K562 (cell line): ENCODE measurements around the gene CPNE2. TPM values are rescaled to one million over a fixed set of nuclear protein-coding genes. Genes with fewer than 3 reads are reported as not detected.

Source experiments
- CBX1 ChIP-seq: sonication (generic); IDR thresholded peaks from 2 replicates; pipeline ENCODE4 v1.6.1; 2016; ENCODE audit warnings: antibody characterized with exemption, low read depth, mild to moderate bottlenecking
- NELFE ChIP-seq: IDR thresholded peaks from 2 replicates; pipeline ENCODE4 v1.6.1; 2011; ENCODE audit warnings: mild to moderate bottlenecking; ENCODE audit not compliant: insufficient read depth, insufficient read length
- NEUROD1 ChIP-seq: fragments of 150-350 bp; IDR thresholded peaks from 2 replicates; pipeline ENCODE4 v1.6.1; 2014; ENCODE audit warnings: borderline replicate concordance, low read length, low read depth; ENCODE audit not compliant: partially characterized antibody
- NR2C2 ChIP-seq, 2 experiments: fragments of 200-800 bp in 1 of 2; sonication (Bioruptor generic) in 1 of 2; sonication (generic) in 1 of 2; formaldehyde crosslinking in 1 of 2; IDR thresholded peaks; 2 replicates each; pipeline versions ENCODE4 v1.6.1 to v1.8.0; 2016 to 2022; ENCODE audit warnings: mild to moderate bottlenecking in 1 of 2, missing compliant biosample characterization in 1 of 2, missing genetic modification characterization in 1 of 2, missing genetic modification reagents in 1 of 2
- RCOR1 ChIP-seq, 2 experiments: IDR thresholded peaks; 2 replicates each; pipeline ENCODE4 v1.6.1; 2012; ENCODE audit warnings: low read depth in 2 of 2, low read length in 2 of 2, borderline replicate concordance in 1 of 2, improper control_type of control experiment in 1 of 2
- SAFB ChIP-seq: fragments of 200-400 bp; formaldehyde crosslinking; IDR thresholded peaks from 2 replicates; pipeline ENCODE4 v1.6.1; 2017; ENCODE audit warnings: low read depth, low read length, borderline replicate concordance
- U2AF1 ChIP-seq: fragments of 200-400 bp; formaldehyde crosslinking; optimal IDR thresholded peaks from 2 replicates; pipeline ENCODE3; 2017; ENCODE audit warnings: mild to moderate bottlenecking, low read depth, low read length, moderate library complexity
- ZFX ChIP-seq: sonication (generic); formaldehyde crosslinking; IDR thresholded peaks from 2 replicates; pipeline ENCODE4 v1.8.0; 2022; ENCODE audit warnings: mild to moderate bottlenecking, missing genetic modification reagents, moderate library complexity
- ZNF197 ChIP-seq: fragments of 200-800 bp; sonication (Bioruptor generic); IDR thresholded peaks from 2 replicates; pipeline ENCODE4 v1.6.1; 2016; ENCODE audit warnings: low read depth, missing genetic modification characterization, missing compliant biosample characterization
- ZNF253 ChIP-seq: fragments of 250-450 bp; sonication (Bioruptor Pico); conservative IDR thresholded peaks from 2 replicates; pipeline ENCODE4 v1.6.1; 2021; ENCODE audit warnings: mild to moderate bottlenecking
- polyA plus RNA-seq, 8 experiments: library from polyadenylated mRNA; depleted of rRNA in 4 of 8; stranded (reverse) in 5 of 8; unstranded in 3 of 8; fragments of >200 nt; fragmentation: Nextera tagmentation in 2 of 8; fragmentation: Illumina TruSeq in 1 of 8; extraction: Ambion mirVana in 2 of 8; extraction: Trizol in 1 of 8; gene quantifications; 2 replicates each; pipeline versions ENCODE4 v1.2.1 to v1.2.3, GENCODE V29; 2011 to 2014; ENCODE audit warnings: inconsistent platforms in 1 of 8, missing spikeins in 1 of 8
- total RNA-seq, 7 experiments: library from RNA; depleted of rRNA in 6 of 7; stranded (reverse); fragments of >200 nt in 6 of 7; fragmentation: Illumina TruSeq in 2 of 7; extraction: Trizol in 2 of 7; gene quantifications; 2 replicates each; pipeline versions ENCODE4 v1.2.1 to v1.2.3, GENCODE V29; 2011 to 2021; ENCODE audit warnings: low replicate concordance in 1 of 7
- TF ChIP-seq, protein P1 (sequence below): fragments of 200-800 bp; sonication (Bioruptor generic); IDR thresholded peaks from 2 replicates; pipeline ENCODE4 v1.6.1; 2017; ENCODE audit warnings: missing genetic modification characterization, missing compliant biosample characterization
- TF ChIP-seq, protein P2 (sequence below), 2 experiments: fragments of 200-800 bp in 1 of 2; sonication (Bioruptor generic) in 1 of 2; sonication (generic) in 1 of 2; formaldehyde crosslinking in 1 of 2; IDR thresholded peaks in 1 of 2; conservative IDR thresholded peaks in 1 of 2; 2 replicates each; pipeline versions ENCODE4 v1.5.0 to v1.6.1; 2016 to 2020; ENCODE audit warnings: missing compliant biosample characterization in 1 of 2, missing genetic modification characterization in 1 of 2, missing genetic modification reagents in 1 of 2
- TF ChIP-seq, protein P3 (sequence below): conservative IDR thresholded peaks from 2 replicates; pipeline ENCODE4 v1.6.1; 2011; ENCODE audit warnings: low read depth, mild to moderate bottlenecking, low read length; ENCODE audit not compliant: control insufficient read depth
- TF ChIP-seq, protein P4 (sequence below): fragments of 200-800 bp; sonication (Bioruptor generic); IDR thresholded peaks from 2 replicates; pipeline ENCODE4 v1.6.1; 2016; ENCODE audit warnings: missing genetic modification characterization, missing compliant biosample characterization

The CPNE2 gene
- total and polyA plus RNA-seq, 9 of the 15 experiments (the other 6 are each of a cell fraction or from before 2014, with no cell fraction given): 3.0 to 13.9 (median 8.6) TPM

DNA sequence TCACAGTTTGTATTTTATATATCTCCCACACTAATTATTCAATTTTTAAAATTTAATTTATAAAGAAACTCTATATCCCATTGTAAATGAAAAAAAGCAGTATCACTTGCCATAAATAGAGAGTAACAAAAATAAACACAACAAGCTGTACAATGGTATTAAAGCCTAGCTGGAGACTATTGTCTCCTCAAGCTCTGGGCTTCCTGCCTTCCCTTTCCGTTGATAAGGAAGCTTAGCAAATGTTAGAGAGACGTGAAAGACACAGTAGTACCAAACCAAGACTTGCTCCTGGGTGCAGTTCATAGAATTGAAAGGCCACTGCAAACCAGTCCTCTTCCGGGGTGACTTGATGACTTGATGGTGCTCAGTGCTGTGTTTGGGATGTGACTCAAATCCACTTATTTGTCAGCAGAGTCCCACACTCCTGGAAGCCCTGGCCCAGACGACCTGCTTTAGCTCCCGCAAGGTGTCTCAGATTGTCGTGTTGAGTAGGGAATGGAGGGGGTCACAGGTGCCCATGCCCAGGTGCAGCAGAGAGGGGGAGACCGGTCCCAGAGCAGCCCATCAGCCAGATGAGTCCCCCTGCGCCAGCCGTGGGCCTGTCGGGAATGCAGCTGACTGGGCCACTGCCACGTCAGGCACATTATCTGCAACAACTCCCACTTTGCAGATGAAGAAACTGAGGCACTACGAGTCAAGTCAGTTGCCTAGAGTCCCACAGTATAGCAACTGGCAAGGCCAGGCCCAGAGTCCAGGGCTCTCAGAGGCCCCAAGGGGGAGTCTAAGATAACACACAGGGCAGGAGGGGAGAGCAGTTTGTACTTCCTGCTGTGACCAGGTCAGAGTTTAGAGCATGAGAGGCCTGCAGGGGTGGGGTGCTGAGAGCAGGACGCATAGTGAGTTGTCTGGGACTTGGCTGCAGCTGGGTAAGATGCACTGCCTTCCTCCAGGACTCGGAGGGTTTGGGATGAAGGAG, 53.0 kb downstream of the CPNE2 start (continued):
- TF ChIP-seq NEUROD1 (no peak), NELFE (no peak), U2AF1 (no peak), ZNF253 (CRISPR knock-in tag) (no peak), SAFB (no peak), ZFX (peak; percentile 38; the same call in 1 of the 2 replicates), CBX1 (peak; percentile 42; the same call in 1 of the 2 replicates), RCOR1 (IDR thresholded peaks at IDR 0.05; ENCODE audit: borderline replicate concordance in 1 of 2, low read depth in 2 of 2, low read length in 2 of 2) (no peak), ZNF197 (no peak), NR2C2 (CRISPR knock-in tag; IDR thresholded peaks at IDR 0.05) (no peak), NR2C2 (tag; IDR thresholded peaks at IDR 0.05) (peak; percentile 80; the same call in 1 of the 2 replicates)
- TF ChIP-seq, protein P1, sequence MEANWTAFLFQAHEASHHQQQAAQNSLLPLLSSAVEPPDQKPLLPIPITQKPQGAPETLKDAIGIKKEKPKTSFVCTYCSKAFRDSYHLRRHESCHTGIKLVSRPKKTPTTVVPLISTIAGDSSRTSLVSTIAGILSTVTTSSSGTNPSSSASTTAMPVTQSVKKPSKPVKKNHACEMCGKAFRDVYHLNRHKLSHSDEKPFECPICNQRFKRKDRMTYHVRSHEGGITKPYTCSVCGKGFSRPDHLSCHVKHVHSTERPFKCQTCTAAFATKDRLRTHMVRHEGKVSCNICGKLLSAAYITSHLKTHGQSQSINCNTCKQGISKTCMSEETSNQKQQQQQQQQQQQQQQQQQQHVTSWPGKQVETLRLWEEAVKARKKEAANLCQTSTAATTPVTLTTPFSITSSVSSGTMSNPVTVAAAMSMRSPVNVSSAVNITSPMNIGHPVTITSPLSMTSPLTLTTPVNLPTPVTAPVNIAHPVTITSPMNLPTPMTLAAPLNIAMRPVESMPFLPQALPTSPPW (CRISPR knock-in tag): 0 out of 2 replicates have a peak, but pooled peaks have one; percentile 10
- TF ChIP-seq, protein P2, sequence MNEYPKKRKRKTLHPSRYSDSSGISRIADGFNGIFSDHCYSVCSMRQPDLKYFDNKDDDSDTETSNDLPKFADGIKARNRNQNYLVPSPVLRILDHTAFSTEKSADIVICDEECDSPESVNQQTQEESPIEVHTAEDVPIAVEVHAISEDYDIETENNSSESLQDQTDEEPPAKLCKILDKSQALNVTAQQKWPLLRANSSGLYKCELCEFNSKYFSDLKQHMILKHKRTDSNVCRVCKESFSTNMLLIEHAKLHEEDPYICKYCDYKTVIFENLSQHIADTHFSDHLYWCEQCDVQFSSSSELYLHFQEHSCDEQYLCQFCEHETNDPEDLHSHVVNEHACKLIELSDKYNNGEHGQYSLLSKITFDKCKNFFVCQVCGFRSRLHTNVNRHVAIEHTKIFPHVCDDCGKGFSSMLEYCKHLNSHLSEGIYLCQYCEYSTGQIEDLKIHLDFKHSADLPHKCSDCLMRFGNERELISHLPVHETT (CRISPR knock-in tag; conservative IDR thresholded peaks at IDR 0.05 in 1 of 2, IDR thresholded peaks at IDR 0.05 in 1 of 2): peak in 1 of 2 experiments; percentile 34; a peak in 1 of 4 replicates
- TF ChIP-seq, protein P3, sequence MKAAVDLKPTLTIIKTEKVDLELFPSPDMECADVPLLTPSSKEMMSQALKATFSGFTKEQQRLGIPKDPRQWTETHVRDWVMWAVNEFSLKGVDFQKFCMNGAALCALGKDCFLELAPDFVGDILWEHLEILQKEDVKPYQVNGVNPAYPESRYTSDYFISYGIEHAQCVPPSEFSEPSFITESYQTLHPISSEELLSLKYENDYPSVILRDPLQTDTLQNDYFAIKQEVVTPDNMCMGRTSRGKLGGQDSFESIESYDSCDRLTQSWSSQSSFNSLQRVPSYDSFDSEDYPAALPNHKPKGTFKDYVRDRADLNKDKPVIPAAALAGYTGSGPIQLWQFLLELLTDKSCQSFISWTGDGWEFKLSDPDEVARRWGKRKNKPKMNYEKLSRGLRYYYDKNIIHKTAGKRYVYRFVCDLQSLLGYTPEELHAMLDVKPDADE: 0 out of 2 replicates have a peak, but pooled peaks have one; percentile 29
- TF ChIP-seq, protein P4, sequence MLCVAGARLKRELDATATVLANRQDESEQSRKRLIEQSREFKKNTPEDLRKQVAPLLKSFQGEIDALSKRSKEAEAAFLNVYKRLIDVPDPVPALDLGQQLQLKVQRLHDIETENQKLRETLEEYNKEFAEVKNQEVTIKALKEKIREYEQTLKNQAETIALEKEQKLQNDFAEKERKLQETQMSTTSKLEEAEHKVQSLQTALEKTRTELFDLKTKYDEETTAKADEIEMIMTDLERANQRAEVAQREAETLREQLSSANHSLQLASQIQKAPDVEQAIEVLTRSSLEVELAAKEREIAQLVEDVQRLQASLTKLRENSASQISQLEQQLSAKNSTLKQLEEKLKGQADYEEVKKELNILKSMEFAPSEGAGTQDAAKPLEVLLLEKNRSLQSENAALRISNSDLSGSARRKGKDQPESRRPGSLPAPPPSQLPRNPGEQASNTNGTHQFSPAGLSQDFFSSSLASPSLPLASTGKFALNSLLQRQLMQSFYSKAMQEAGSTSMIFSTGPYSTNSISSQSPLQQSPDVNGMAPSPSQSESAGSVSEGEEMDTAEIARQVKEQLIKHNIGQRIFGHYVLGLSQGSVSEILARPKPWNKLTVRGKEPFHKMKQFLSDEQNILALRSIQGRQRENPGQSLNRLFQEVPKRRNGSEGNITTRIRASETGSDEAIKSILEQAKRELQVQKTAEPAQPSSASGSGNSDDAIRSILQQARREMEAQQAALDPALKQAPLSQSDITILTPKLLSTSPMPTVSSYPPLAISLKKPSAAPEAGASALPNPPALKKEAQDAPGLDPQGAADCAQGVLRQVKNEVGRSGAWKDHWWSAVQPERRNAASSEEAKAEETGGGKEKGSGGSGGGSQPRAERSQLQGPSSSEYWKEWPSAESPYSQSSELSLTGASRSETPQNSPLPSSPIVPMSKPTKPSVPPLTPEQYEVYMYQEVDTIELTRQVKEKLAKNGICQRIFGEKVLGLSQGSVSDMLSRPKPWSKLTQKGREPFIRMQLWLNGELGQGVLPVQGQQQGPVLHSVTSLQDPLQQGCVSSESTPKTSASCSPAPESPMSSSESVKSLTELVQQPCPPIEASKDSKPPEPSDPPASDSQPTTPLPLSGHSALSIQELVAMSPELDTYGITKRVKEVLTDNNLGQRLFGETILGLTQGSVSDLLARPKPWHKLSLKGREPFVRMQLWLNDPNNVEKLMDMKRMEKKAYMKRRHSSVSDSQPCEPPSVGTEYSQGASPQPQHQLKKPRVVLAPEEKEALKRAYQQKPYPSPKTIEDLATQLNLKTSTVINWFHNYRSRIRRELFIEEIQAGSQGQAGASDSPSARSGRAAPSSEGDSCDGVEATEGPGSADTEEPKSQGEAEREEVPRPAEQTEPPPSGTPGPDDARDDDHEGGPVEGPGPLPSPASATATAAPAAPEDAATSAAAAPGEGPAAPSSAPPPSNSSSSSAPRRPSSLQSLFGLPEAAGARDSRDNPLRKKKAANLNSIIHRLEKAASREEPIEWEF (CRISPR knock-in tag): no peak
